ENCODE measurements around the gene TMEM18. TPM values are rescaled to one million over a fixed set of nuclear protein-coding genes. Genes with fewer than 3 reads are reported as not detected.

TMEM18 gene
- total and polyA plus RNA-seq, 2 of the 4 experiments (the other 2 are of a cell fraction) = 15.2 to 30.2 TPM

DNA sequence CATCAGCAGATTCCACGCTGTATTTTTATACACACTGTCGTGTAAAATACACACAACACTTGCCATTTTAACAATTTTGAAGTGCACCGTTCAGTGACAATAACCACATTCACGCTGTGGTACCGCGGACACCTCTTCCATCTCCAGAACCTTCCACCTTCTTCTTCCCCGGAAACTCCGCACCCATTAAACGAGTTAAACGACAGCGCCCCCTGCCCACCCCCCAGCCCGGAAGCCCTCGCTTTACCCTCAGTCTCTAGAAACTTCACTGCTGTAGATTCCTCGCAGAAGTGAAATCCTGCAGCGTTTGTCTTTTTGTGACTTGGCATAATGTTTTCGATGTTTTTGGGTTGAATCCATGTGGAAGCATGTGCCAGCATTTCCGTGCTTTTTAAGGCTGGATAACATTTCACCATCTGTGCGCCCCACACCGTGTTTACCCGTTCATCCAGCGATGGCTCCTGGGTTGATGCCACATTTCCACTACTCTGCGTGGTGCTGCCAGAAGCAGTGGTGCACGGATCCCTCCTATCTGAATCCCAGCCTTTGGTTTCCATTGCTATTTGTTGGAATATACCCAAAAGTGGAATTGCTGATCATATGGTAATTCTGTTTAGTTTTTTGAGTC is 32.0 kb upstream of the TMEM18 start:
- no peak overlapping the region for H3K18ac ChIP-seq (ENCODE audit: low read depth, low read length)
- H3K79me1 ChIP-seq (ENCODE audit: low read depth in 1 of 2, low read length in 2 of 2) = no peaks in the 10 kb centered on the region
- no peak overlapping the region for H2AK5ac ChIP-seq (ENCODE audit: low read depth, low read length)
- in situ Hi-C loops (cut with MboI; ENCODE audit: low sequenced_read_pairs) = no loop called here
- H2AFZ ChIP-seq (replicated peaks; ENCODE audit: low read length, poor library complexity) = no peak overlapping the region
- H3K9ac ChIP-seq (ENCODE audit: low read depth, low read length) = no peak overlapping the region
- no peak overlapping the region for H2BK20ac ChIP-seq (ENCODE audit: low read depth, low read length)
- H3K9me3 ChIP-seq (ENCODE audit: control insufficient read depth, insufficient read depth, low read length) = no peaks in the 10 kb centered on the region
- DNase-seq (no peak), ATAC-seq (ENCODE audit: low read depth) (no peak)
- no peaks in the 10 kb centered on the region for H3K9me1 ChIP-seq (ENCODE audit: insufficient read depth, low read length)
- CTCF ChIA-PET = no interaction called here
- no TSS peak for BruUV-seq (replicated peaks)
- H4K8ac ChIP-seq (ENCODE audit: low read depth in 2 of 2, low read length in 2 of 2) = no peak overlapping the region
- TF ChIP-seq POLR2A (IDR thresholded peaks at IDR 0.05; ENCODE audit: low read depth, low read length) (no peak), FOS (IDR thresholded peaks at IDR 0.05; ENCODE audit: low read depth, low read length) (no peak), RFX5 (IDR thresholded peaks at IDR 0.05; ENCODE audit: low read depth, low read length) (no peak), MAZ (IDR thresholded peaks at IDR 0.05; ENCODE audit: borderline replicate concordance, low read depth, low read length) (no peak), CEBPB (IDR thresholded peaks at IDR 0.05; ENCODE audit: low read depth, low read length) (no peak)
- TF ChIP-seq, protein P1, sequence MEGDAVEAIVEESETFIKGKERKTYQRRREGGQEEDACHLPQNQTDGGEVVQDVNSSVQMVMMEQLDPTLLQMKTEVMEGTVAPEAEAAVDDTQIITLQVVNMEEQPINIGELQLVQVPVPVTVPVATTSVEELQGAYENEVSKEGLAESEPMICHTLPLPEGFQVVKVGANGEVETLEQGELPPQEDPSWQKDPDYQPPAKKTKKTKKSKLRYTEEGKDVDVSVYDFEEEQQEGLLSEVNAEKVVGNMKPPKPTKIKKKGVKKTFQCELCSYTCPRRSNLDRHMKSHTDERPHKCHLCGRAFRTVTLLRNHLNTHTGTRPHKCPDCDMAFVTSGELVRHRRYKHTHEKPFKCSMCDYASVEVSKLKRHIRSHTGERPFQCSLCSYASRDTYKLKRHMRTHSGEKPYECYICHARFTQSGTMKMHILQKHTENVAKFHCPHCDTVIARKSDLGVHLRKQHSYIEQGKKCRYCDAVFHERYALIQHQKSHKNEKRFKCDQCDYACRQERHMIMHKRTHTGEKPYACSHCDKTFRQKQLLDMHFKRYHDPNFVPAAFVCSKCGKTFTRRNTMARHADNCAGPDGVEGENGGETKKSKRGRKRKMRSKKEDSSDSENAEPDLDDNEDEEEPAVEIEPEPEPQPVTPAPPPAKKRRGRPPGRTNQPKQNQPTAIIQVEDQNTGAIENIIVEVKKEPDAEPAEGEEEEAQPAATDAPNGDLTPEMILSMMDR (conservative IDR thresholded peaks at IDR 0.05; ENCODE audit: low read depth, low read length) = no peak
- TF ChIP-seq, protein P2, sequence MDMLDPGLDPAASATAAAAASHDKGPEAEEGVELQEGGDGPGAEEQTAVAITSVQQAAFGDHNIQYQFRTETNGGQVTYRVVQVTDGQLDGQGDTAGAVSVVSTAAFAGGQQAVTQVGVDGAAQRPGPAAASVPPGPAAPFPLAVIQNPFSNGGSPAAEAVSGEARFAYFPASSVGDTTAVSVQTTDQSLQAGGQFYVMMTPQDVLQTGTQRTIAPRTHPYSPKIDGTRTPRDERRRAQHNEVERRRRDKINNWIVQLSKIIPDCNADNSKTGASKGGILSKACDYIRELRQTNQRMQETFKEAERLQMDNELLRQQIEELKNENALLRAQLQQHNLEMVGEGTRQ (IDR thresholded peaks at IDR 0.05; ENCODE audit: low read depth, low read length) = no peak
- intact Hi-C loops (cut with micrococcal nuclease) = no loop called here
- H3K27ac ChIP-seq (ENCODE audit: insufficient read depth, low read length) = no peak overlapping the region
- H3K4me3 ChIP-seq (ENCODE audit: insufficient read depth, low read depth, low read length) = no peak overlapping the region
- H3K4me2 ChIP-seq (ENCODE audit: low read depth, low read length) = no peak overlapping the region
- H3K56ac ChIP-seq (ENCODE audit: extremely low read depth, insufficient read depth, low read length) = no peak overlapping the region
- no peaks in the 10 kb centered on the region for H4K20me1 ChIP-seq (ENCODE audit: insufficient read depth, low read length)
- H3K36me3 ChIP-seq (ENCODE audit: control insufficient read depth, insufficient read depth, low read length) = no peaks in the 10 kb centered on the region
- H4K5ac ChIP-seq (ENCODE audit: low read depth, low read length) = no peak overlapping the region
- H3K4ac ChIP-seq (ENCODE audit: low read depth, low read length) = no peak overlapping the region
- H3K27me3 ChIP-seq (ENCODE audit: control insufficient read depth, insufficient read depth, low read length) = peaks cover 4% of the 10 kb centered on the region; the same call in 1 of the 2 replicates
- no peak overlapping the region for H3K14ac ChIP-seq (replicated peaks; ENCODE audit: low read depth, low read length)
- no peak overlapping the region for H2AK9ac ChIP-seq (replicated peaks; ENCODE audit: low read depth, low read length, poor library complexity)
- H3K4me1 ChIP-seq (ENCODE audit: control insufficient read depth, insufficient read depth, low read length) = no peaks in the 10 kb centered on the region
- H2BK120ac ChIP-seq (ENCODE audit: low read depth, low read length) = no peak overlapping the region
- WGBS, 2 experiments (ENCODE audit: extremely low coverage in 2 of 2, insufficient read length in 1 of 2) = 29% methylated on average over 4 of the region's 23 CpGs; no CpG with 5 or more reads in 1 of the 2 experiments
- POLR2A ChIA-PET (ENCODE audit: unreplicated experiment) = no interaction called here
- no peak overlapping the region for H2BK5ac ChIP-seq (ENCODE audit: low read depth, low read length, poor library complexity, severe bottlenecking)
- no peak overlapping the region for H2BK15ac ChIP-seq (ENCODE audit: low read depth, low read length)
- dilution Hi-C loops (cut with HindIII; ENCODE audit: low sequenced_read_pairs, unreplicated experiment) = no loop called here
- no peak overlapping the region for H4K91ac ChIP-seq (ENCODE audit: insufficient read depth, low read depth, low read length)
- no peak overlapping the region for H3K23ac ChIP-seq (ENCODE audit: low read depth, low read length)

Measured in IMR-90 (cell line).